WI38 (cell line): ENCODE results near the gene GABARAPL1.

ENCODE experiments used
- H3K4me3 ChIP-seq: 2 replicates; pipeline ENCODE4 v1.5.1; 2011; ENCODE audit warnings: low read depth, mild to moderate bottlenecking, control low read depth, low read length
- TF ChIP-seq, protein P1 (sequence below): IDR thresholded peaks from 2 replicates; pipeline ENCODE4 v1.5.1; 2012; ENCODE audit warnings: low read depth, mild to moderate bottlenecking, control low read depth, low read length

Gene GABARAPL1

DNA sequence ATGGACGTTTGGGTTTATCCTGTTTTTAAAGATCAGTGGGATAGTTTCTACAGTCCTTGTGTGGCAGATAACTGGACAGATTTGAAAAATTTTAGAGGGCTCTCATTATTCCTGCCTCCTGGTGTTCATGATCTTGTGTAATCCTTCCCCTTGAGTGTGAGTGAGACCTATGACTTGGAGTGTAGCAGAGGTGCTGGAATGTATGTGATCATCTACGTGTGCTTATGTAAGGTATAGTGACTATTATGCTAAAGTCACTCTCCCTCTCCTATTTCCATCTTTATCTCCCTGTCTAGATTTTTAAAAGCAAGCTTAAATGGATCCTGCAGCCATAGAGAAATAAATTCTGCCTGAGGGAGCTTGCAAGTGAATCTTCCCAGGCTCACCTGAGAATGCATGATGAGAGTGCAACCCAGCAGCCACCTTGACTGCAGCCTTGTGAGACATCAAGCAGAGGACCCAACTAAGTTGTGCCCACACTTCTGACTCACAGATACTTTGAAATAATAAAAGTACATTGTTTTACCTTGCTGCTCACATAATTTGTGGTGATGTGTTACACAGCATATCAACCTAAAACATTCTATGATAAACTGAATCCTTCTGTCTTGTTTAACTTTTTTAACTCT is 37.6 kb upstream of the GABARAPL1 start:
- TF ChIP-seq, protein P1, sequence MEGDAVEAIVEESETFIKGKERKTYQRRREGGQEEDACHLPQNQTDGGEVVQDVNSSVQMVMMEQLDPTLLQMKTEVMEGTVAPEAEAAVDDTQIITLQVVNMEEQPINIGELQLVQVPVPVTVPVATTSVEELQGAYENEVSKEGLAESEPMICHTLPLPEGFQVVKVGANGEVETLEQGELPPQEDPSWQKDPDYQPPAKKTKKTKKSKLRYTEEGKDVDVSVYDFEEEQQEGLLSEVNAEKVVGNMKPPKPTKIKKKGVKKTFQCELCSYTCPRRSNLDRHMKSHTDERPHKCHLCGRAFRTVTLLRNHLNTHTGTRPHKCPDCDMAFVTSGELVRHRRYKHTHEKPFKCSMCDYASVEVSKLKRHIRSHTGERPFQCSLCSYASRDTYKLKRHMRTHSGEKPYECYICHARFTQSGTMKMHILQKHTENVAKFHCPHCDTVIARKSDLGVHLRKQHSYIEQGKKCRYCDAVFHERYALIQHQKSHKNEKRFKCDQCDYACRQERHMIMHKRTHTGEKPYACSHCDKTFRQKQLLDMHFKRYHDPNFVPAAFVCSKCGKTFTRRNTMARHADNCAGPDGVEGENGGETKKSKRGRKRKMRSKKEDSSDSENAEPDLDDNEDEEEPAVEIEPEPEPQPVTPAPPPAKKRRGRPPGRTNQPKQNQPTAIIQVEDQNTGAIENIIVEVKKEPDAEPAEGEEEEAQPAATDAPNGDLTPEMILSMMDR: no peak
- no peak overlapping the region for H3K4me3 ChIP-seq

DNA sequence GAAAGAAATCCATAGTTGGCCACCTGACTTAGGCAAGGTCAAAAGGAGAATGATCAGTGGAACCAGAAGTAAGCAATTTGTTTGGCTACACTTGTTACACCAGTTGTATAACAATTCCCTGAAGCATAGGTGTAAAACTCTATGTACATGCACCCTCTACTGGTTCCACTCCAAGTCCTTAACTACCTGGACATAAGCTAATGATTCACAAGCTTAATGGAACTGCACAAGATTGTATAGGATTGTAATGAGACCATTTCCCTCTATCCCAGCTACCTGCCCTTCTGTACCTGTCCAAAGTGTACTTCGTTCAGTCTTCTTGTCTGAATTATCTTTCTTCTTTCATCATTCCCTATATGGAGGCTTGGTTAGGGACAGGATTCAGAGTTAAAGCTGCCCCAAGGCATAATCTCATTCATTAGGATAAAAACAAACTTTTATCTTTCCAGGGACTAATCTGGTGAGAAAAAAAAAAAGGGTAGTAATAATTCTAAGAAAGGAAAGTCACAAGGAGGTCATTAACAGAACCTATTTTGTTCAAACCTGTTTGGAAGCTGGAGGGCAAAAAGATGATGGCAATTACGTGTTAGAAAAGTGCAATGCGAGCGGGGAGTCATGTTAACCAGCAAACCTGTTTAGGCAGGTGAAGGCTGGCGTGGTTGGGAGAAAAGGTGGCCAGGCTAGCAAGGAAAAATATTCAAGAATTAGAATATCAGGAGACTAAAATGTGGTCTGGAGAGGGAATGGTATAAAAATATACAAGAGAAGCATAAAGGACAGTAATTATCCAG is 36.6 kb upstream of the GABARAPL1 start:
- TF ChIP-seq, protein P1: no peak
- no peak overlapping the region for H3K4me3 ChIP-seq

DNA sequence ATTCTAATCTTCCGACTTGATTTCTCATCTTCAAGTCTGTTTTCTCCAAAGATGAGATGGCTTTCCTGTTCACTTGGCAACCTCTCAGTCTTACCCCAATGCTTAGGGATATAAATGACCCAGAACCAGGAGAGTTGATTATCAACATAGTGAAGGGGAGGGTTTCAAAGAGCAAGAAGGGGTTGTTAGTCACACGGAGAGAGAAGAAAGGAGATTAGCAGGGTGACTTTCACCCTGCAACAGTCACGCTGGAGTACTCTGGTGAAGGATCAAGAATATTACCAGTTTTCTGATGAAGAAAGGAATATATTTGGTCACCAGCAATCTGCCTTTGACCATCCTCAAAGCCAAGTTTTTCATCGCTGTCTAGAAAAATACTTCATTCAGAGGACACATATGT is 33.9 kb upstream of the GABARAPL1 start, which contains the start of gene TMEM52B:
TMEM52B (plus strand) TSS at position 212 of the 400 bp plus-strand sequence. CDS start 543 bp downstream, outside the sequence.
- no peak within 1 kb of the TSS for H3K4me3 ChIP-seq

DNA sequence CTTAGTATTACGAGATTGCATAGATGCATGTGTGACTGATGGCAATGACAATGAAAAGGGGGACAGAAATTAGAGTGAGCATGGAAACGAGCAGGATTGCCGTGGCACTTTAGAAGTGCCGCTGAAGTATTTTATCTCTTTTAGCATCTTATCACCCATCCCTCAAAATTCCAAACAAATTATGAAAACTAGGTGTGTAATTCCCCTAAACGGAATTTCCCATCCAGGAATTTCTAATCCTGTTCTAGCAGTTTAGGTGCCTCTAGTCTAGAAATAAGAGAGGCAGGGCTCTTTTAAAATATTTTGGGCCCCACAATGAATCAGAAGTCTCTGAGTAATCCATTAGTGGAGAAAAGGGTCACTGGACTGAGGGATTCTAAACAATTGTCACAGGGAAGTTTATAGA is 32.9 kb upstream of the GABARAPL1 start:
- H3K4me3 ChIP-seq: no peak overlapping the region
- TF ChIP-seq, protein P1: no peak

More for the DNA sequence above, 33.9 kb upstream of the GABARAPL1 start, which contains the start of gene TMEM52B:
- TF ChIP-seq, protein P1: no peak

DNA sequence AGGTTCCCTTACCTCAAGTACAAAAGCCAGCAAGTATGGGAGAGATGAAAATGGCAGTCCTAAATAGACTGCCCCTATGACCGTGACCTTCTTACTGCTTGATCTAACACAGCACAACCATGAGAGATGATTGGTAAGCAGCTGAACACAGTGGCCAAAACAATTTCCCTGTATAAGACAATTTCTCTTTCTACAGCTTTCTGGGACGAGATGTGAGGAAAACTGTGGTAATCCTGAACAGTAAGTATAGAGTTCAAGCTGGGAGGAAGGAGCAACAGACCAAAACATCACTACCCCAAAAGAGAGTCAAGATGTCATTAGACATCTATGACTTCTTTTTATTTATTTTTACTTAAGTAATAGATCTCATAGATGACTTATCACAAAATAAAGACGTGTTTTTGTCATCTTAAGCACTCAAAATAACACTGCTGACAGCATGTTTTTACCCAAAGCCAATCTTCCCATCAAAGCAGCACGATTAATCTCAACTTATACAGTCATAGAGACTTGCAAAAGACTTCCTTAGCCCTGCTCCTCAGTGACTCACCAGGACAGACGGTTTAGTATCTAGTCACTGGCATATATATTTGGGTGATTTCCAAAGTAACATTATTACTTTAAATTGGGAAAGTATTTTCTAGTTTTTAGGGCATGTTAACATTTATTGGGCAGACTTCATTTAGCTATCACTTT is 30.2 kb upstream of the GABARAPL1 start:
- TF ChIP-seq, protein P1: no peak
- H3K4me3 ChIP-seq: no peak overlapping the region

DNA sequence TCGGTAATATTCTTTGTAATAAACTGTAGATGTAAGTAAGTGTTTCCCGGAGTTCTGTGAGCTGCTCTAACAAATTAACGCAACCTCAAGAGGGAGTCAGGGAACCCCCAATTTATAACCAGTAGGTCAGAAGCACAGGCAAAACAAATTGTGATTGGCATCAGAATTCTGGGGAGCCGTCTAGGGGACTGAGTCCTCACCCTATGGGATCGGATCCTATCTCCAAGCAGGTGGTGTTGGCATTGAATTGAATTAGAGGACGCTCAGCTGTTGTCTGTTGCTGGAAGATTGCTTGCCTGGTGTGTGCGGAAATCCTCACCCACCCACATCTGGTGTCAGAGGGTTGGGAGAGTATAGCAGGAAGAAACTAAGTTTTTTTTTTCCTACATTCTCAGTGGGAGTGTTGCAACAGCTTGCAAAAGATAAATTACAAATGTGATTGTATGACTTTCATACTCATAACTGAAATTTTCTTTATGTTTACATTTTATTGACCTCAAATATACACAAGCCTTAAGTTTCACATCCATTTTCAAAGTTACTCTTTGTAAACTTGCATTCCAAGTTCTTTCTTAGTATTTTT is 28.3 kb upstream of the GABARAPL1 start:
- H3K4me3 ChIP-seq: peak overlapping the region; percentile 32; the same call in 1 of the 2 replicates
- TF ChIP-seq, protein P1: no peak
